Gastroesophageal sphincter (tissue), 4 donors: ENCODE results near the gene CSTF1. TPM values are rescaled to one million over a fixed set of nuclear protein-coding genes. Genes with fewer than 3 reads are reported as not detected.

Experiments used
- ATAC-seq: fragments of 150-250 bp; one replicate; pipeline ENCODE4 v1.9.1; 2016; ENCODE audit warnings: mild to moderate bottlenecking, moderate library complexity
- H3K27ac ChIP-seq, 4 donors: fragments of 200-600 bp; sonication (generic) in 3 of 4; 1 replicate in 3 of 4; 2 replicates in 1 of 4; pipeline ENCODE4 v1.5.1; 2016 to 2019
- H3K27me3 ChIP-seq: fragments of 200-600 bp; sonication (generic); one replicate; pipeline ENCODE4 v1.5.1; 2019
- H3K36me3 ChIP-seq, 2 donors: fragments of 200-600 bp; sonication (generic); one replicate each; pipeline ENCODE4 v1.5.1; 2019; ENCODE audit warnings: control low read depth in 1 of 2
- H3K4me1 ChIP-seq, 3 donors: fragments of 200-600 bp; sonication (generic); 1 replicate in 2 of 3; 2 replicates in 1 of 3; pipeline ENCODE4 v1.5.1; 2016 to 2019; ENCODE audit warnings: control low read depth in 2 of 3
- H3K4me3 ChIP-seq, 2 donors: fragments of 200-600 bp; sonication (generic); one replicate each; pipeline ENCODE4 v1.5.1; 2019; ENCODE audit warnings: mild to moderate bottlenecking in 1 of 2, moderate library complexity in 1 of 2
- H3K9me3 ChIP-seq, 3 donors: fragments of 200-600 bp; sonication (generic); one replicate each; pipeline ENCODE4 v1.5.1; 2017 to 2019; ENCODE audit warnings: control low read depth in 2 of 3
- CTCF ChIP-seq, 4 experiments: fragments of 200-600 bp in 2 of 4; fragments of 450-650 bp in 2 of 4; sonication (generic) in 1 of 4; IDR thresholded peaks; one replicate each; pipeline ENCODE4 v1.5.1; 2017 to 2019; ENCODE audit warnings: antibody characterized with exemption in 4 of 4, mild to moderate bottlenecking in 2 of 4, moderate library complexity in 2 of 4
- EP300 ChIP-seq: sonication (generic); formaldehyde crosslinking; IDR thresholded peaks from one replicate; pipeline ENCODE4 v1.6.1; 2017; ENCODE audit warnings: antibody characterized with exemption, mild to moderate bottlenecking
- POLR2A ChIP-seq, 2 donors: fragments of 450-650 bp; IDR thresholded peaks; one replicate each; pipeline ENCODE4 v1.6.1; 2017; ENCODE audit warnings: antibody characterized with exemption in 2 of 2, mild to moderate bottlenecking in 2 of 2, moderate library complexity in 1 of 2
- POLR2AphosphoS5 ChIP-seq: sonication (generic); formaldehyde crosslinking; IDR thresholded peaks from one replicate; pipeline ENCODE4 v1.6.1; 2017; ENCODE audit warnings: antibody characterized with exemption
- WGBS, 2 donors: methylation state at CpG; one replicate each; pipeline ENCODE4 v1.1.5; 2018; ENCODE audit warnings: low coverage in 1 of 2; 5-methylcytosine and 5-hydroxymethylcytosine counted together
- total RNA-seq, 4 donors: library from RNA; depleted of rRNA; stranded (reverse); fragments of >200 nt; gene quantifications; one replicate each; pipeline ENCODE4 v1.1.0, GENCODE V29; 2016

CSTF1 gene
- total RNA-seq, 4 donors from 2014 or later = 15.3 to 33.1 (median 22.4) TPM

- Histone ChIP-seq H3K4me3 (no peak overlapping the region), H3K27ac (no peak overlapping the region)
- 77 to 93% methylated on average over 3 to 12 of the region's 12 CpGs for WGBS, 2 donors
These were observed 22.7 kb downstream of the CSTF1 start for GRCh38 chr20:56414842-56415765.

GRCh38 chr20:56417402-56417801, 25.0 kb downstream of the CSTF1 start:
- H3K36me3 ChIP-seq = peaks cover 0 to 3% of the 10 kb centered on the region in 2 donors
- peaks cover 0 to 14% (median 0%) of the 10 kb centered on the region in 3 donors for H3K4me1 ChIP-seq
- H3K9me3 ChIP-seq = no peaks in the 10 kb centered on the region
- no peak for TF ChIP-seq POLR2AphosphoS5
- no peak for TF ChIP-seq POLR2A (IDR thresholded peaks at IDR 0.05)
- TF ChIP-seq CTCF (IDR thresholded peaks at IDR 0.05) = no peak
- H3K27me3 ChIP-seq = no peaks in the 10 kb centered on the region
- no peak overlapping the region for H3K4me3 ChIP-seq
- 86 to 88% methylated on average over 4 to 6 of the region's 7 CpGs for WGBS, 2 donors
- no peak for ATAC-seq
- H3K27ac ChIP-seq = no peak overlapping the region

More at GRCh38 chr20:56414842-56415765, 22.7 kb downstream of the CSTF1 start:
- ATAC-seq = no peak
- no peaks in the 10 kb centered on the region for H3K27me3 ChIP-seq
- H3K4me1 ChIP-seq = peaks cover 0 to 25% (median 4%) of the 10 kb centered on the region in 3 donors
- H3K36me3 ChIP-seq = peaks cover 0 to 3% of the 10 kb centered on the region in 2 donors
- no peaks in the 10 kb centered on the region for H3K9me3 ChIP-seq
- TF ChIP-seq POLR2A (IDR thresholded peaks at IDR 0.05) (no peak), CTCF (IDR thresholded peaks at IDR 0.05) (no peak), POLR2AphosphoS5 (no peak), EP300 (no peak)

- Histone ChIP-seq H3K9me3 (no peaks in the 10 kb centered on the region), H3K4me3 (no peak overlapping the region), H3K27ac (peak overlapping the region in 3 of 4 donors; percentile 24 to 29 (median 25)), H3K36me3 (peaks cover 0 to 3% of the 10 kb centered on the region in 2 donors), H3K27me3 (no peaks in the 10 kb centered on the region), H3K4me1 (peaks cover 0 to 16% (median 0%) of the 10 kb centered on the region in 3 donors)
- no peak for TF ChIP-seq CTCF (IDR thresholded peaks at IDR 0.05)
- TF ChIP-seq POLR2A (IDR thresholded peaks at IDR 0.05) = no peak
- TF ChIP-seq EP300 = no peak
- TF ChIP-seq POLR2AphosphoS5 = no peak
- ATAC-seq = no peak
- WGBS, 2 donors = 90% methylated on average over 1 of the region's 4 CpGs; no CpG with 5 or more reads in 1 of the 2 donors
These were observed 25.5 kb downstream of the CSTF1 start for GRCh38 chr20:56417911-56418310.

- TF ChIP-seq CTCF (IDR thresholded peaks at IDR 0.05) (no peak), EP300 (no peak), POLR2AphosphoS5 (no peak), POLR2A (IDR thresholded peaks at IDR 0.05) (no peak)
- Histone ChIP-seq H3K4me1 (peaks cover 0 to 16% (median 0%) of the 10 kb centered on the region in 3 donors), H3K36me3 (peaks cover 0 to 3% of the 10 kb centered on the region in 2 donors), H3K9me3 (no peaks in the 10 kb centered on the region), H3K27me3 (no peaks in the 10 kb centered on the region), H3K27ac (peak overlapping the region in 3 of 4 donors; percentile 24 to 29 (median 25)), H3K4me3 (no peak overlapping the region)
- no peak for ATAC-seq
- WGBS, 2 donors = 65 to 92% methylated on average over 4 to 11 of the region's 11 CpGs
These were observed 26.0 kb downstream of the CSTF1 start for GRCh38 chr20:56418385-56418861.
